Nephron progenitor cell (in vitro differentiated cells): ENCODE data around the gene ALPK3.

ENCODE experiments used
- DNase-seq: peaks from one replicate; pipeline ENCODE4 v3.0.0; 2021
- H3K27ac Mint-ChIP-seq: 2 replicates; pipeline ENCODE4 v1.8.0; 2021; ENCODE audit warnings: mild to moderate bottlenecking, moderate library complexity, mixed read lengths
- H3K27me3 Mint-ChIP-seq: 2 replicates; pipeline ENCODE4 v1.8.0; 2021; ENCODE audit warnings: mild to moderate bottlenecking, low read depth, mixed read lengths; ENCODE audit not compliant: poor library complexity
- H3K36me3 Mint-ChIP-seq: 2 replicates; pipeline ENCODE4 v1.8.0; 2021; ENCODE audit warnings: low read depth, mixed read lengths
- H3K4me1 Mint-ChIP-seq: 2 replicates; pipeline ENCODE4 v1.8.0; 2021; ENCODE audit warnings: mixed read lengths
- H3K4me3 Mint-ChIP-seq: 2 replicates; pipeline ENCODE4 v1.8.0; 2021; ENCODE audit warnings: mild to moderate bottlenecking, moderate library complexity, mixed read lengths
- H3K9me3 Mint-ChIP-seq: 2 replicates; pipeline ENCODE4 v1.8.0; 2021; ENCODE audit warnings: mild to moderate bottlenecking, moderate library complexity, mixed read lengths
- CTCF ChIP-seq: fragments of 200-600 bp; sonication (generic); IDR thresholded peaks from 2 replicates; pipeline ENCODE4 v1.5.0; 2021; ENCODE audit warnings: antibody characterized with exemption

Gene ALPK3

GRCh38 chr15:84833447-84834228 lies 16.5 kb downstream of the ALPK3 start:
- TF ChIP-seq CTCF, result no peak

GRCh38 chr15:84834229-84834955 lies 17.2 kb downstream of the ALPK3 start:
- H3K27me3 Mint-ChIP-seq, result peaks cover 8% of the 10 kb centered on the region

More at GRCh38 chr15:84833447-84834228, 16.5 kb downstream of the ALPK3 start:
- peaks cover 21% of the 10 kb centered on the region for H3K4me1 Mint-ChIP-seq
- H3K27me3 Mint-ChIP-seq, result peaks cover 8% of the 10 kb centered on the region
- no peaks in the 10 kb centered on the region for H3K9me3 Mint-ChIP-seq
- peaks cover 13% of the 10 kb centered on the region for H3K36me3 Mint-ChIP-seq
- H3K27ac Mint-ChIP-seq, result peak overlapping the region; percentile 28
- no peak overlapping the region for H3K4me3 Mint-ChIP-seq
- no peak for DNase-seq

GRCh38 chr15:84834969-84835368 lies 17.8 kb downstream of the ALPK3 start:
- Mint-ChIP-seq H3K9me3 (no peaks in the 10 kb centered on the region), H3K27ac (no peak overlapping the region), H3K27me3 (peaks cover 8% of the 10 kb centered on the region), H3K36me3 (peaks cover 12% of the 10 kb centered on the region), H3K4me1 (peaks cover 21% of the 10 kb centered on the region), H3K4me3 (no peak overlapping the region)
- TF ChIP-seq CTCF, result no peak
- no peak for DNase-seq

More at GRCh38 chr15:84834229-84834955, 17.2 kb downstream of the ALPK3 start:
- DNase-seq, result no peak
- no peak overlapping the region for H3K27ac Mint-ChIP-seq
- no peak overlapping the region for H3K4me3 Mint-ChIP-seq
- peaks cover 13% of the 10 kb centered on the region for H3K36me3 Mint-ChIP-seq
- H3K9me3 Mint-ChIP-seq, result no peaks in the 10 kb centered on the region
- TF ChIP-seq CTCF, result no peak
- H3K4me1 Mint-ChIP-seq, result peaks cover 21% of the 10 kb centered on the region

- Mint-ChIP-seq H3K36me3 (peaks cover 6% of the 10 kb centered on the region), H3K9me3 (no peaks in the 10 kb centered on the region), H3K27ac (no peak overlapping the region), H3K27me3 (peaks cover 8% of the 10 kb centered on the region), H3K4me1 (peaks cover 21% of the 10 kb centered on the region), H3K4me3 (no peak overlapping the region)
- DNase-seq, result no peak
- no peak for TF ChIP-seq CTCF
These were observed 18.6 kb downstream of the ALPK3 start for GRCh38 chr15:84835661-84836337.

- Mint-ChIP-seq H3K36me3 (no peaks in the 10 kb centered on the region), H3K4me1 (peaks cover 14% of the 10 kb centered on the region), H3K9me3 (no peaks in the 10 kb centered on the region), H3K4me3 (no peak overlapping the region), H3K27me3 (peaks cover 8% of the 10 kb centered on the region), H3K27ac (no peak overlapping the region)
- TF ChIP-seq CTCF, result no peak
- no peak for DNase-seq
These were observed 19.7 kb downstream of the ALPK3 start for GRCh38 chr15:84836844-84837243.
